HepG2 (cell line): ENCODE data around the gene FSIP1. TPM values are rescaled to one million over a fixed set of nuclear protein-coding genes. Genes with fewer than 3 reads are reported as not detected.
A peak's percentile ranks its signal among the peaks of the same experiment; 100 is the strongest.

ENCODE experiments used
- ASH2L ChIP-seq: fragments of 300-600, 200-600 bp; sonication (generic); IDR thresholded peaks from 2 replicates; pipeline ENCODE4 v1.7.0; 2017; ENCODE audit warnings: low read depth, mild to moderate bottlenecking, moderate library complexity, mixed read lengths, low read length; ENCODE audit not compliant: insufficient read length
- BCL6 ChIP-seq: IDR thresholded peaks from 2 replicates; pipeline ENCODE4 v1.6.1; 2016; ENCODE audit warnings: missing genetic modification reagents, missing compliant biosample characterization
- IRF2 ChIP-seq: IDR thresholded peaks from 2 replicates; pipeline ENCODE4 v1.6.1; 2018; ENCODE audit warnings: missing genetic modification reagents, missing compliant biosample characterization
- MAX ChIP-seq: IDR thresholded peaks from 2 replicates; pipeline ENCODE4 v1.6.1; 2012; ENCODE audit warnings: inconsistent platforms
- MIER2 ChIP-seq: IDR thresholded peaks from 2 replicates; pipeline ENCODE4 v1.6.1; 2016; ENCODE audit warnings: missing biosample characterization, missing genetic modification reagents
- PATZ1 ChIP-seq: sonication (generic); formaldehyde crosslinking; IDR thresholded peaks from 2 replicates; pipeline ENCODE4 v1.4.0; 2020; ENCODE audit warnings: missing genetic modification reagents
- PHF20 ChIP-seq: sonication (generic); formaldehyde crosslinking; IDR thresholded peaks from 2 replicates; pipeline ENCODE4 v1.5.0; 2020; ENCODE audit warnings: mild to moderate bottlenecking, missing genetic modification reagents
- RARG ChIP-seq: sonication (generic); formaldehyde crosslinking; IDR thresholded peaks from 2 replicates; pipeline ENCODE4 v1.4.0; 2020; ENCODE audit warnings: low read depth, mild to moderate bottlenecking, missing genetic modification reagents
- RFX1 ChIP-seq: fragments of 450-650 bp; IDR thresholded peaks from 2 replicates; pipeline ENCODE4 v1.6.1; 2017
- RFX3 ChIP-seq: IDR thresholded peaks from 2 replicates; pipeline ENCODE4 v1.6.1; 2016; ENCODE audit warnings: missing biosample characterization, missing genetic modification reagents
- SIX4 ChIP-seq: sonication (generic); formaldehyde crosslinking; IDR thresholded peaks from 2 replicates; pipeline ENCODE4 v1.4.0; 2020; ENCODE audit warnings: missing genetic modification reagents
- SP140L ChIP-seq: sonication (generic); formaldehyde crosslinking; IDR thresholded peaks from 2 replicates; pipeline ENCODE4 v1.4.0; 2020; ENCODE audit warnings: missing genetic modification reagents, borderline replicate concordance
- TEAD2 ChIP-seq: sonication (generic); formaldehyde crosslinking; IDR thresholded peaks from 2 replicates; pipeline ENCODE4 v1.9.0; 2021; ENCODE audit warnings: missing genetic modification reagents
- TSC22D2 ChIP-seq: sonication (generic); formaldehyde crosslinking; IDR thresholded peaks from 2 replicates; pipeline ENCODE4 v1.5.1; 2020; ENCODE audit warnings: missing genetic modification reagents, mild to moderate bottlenecking, borderline replicate concordance
- ZBTB20 ChIP-seq: sonication (generic); formaldehyde crosslinking; IDR thresholded peaks from 2 replicates; pipeline ENCODE4 v1.8.1; 2023; ENCODE audit warnings: missing genetic modification reagents, low read depth, mild to moderate bottlenecking, borderline replicate concordance
- ZFP62 ChIP-seq: sonication (generic); formaldehyde crosslinking; IDR thresholded peaks from 2 replicates; pipeline ENCODE4 v1.4.0; 2020; ENCODE audit warnings: missing genetic modification reagents
- ZNF138 ChIP-seq: sonication (generic); formaldehyde crosslinking; IDR thresholded peaks from 2 replicates; pipeline ENCODE4 v1.5.0; 2020; ENCODE audit warnings: mild to moderate bottlenecking, low read depth, missing genetic modification reagents
- ZNF441 ChIP-seq: sonication (generic); formaldehyde crosslinking; IDR thresholded peaks from 2 replicates; pipeline ENCODE4 v1.7.0; 2021; ENCODE audit warnings: missing genetic modification reagents, borderline replicate concordance
- ZNF549 ChIP-seq: sonication (generic); formaldehyde crosslinking; IDR thresholded peaks from 2 replicates; pipeline ENCODE4 v1.5.0; 2020; ENCODE audit warnings: missing genetic modification reagents
- ZNF607 ChIP-seq: sonication (generic); formaldehyde crosslinking; IDR thresholded peaks from 2 replicates; pipeline ENCODE4 v1.5.1; 2020; ENCODE audit warnings: missing genetic modification reagents, mild to moderate bottlenecking, borderline replicate concordance
- ZSCAN5A ChIP-seq: sonication (generic); formaldehyde crosslinking; IDR thresholded peaks from 2 replicates; pipeline ENCODE4 v1.8.0; 2022; ENCODE audit warnings: mild to moderate bottlenecking, missing genetic modification reagents, borderline replicate concordance
- polyA plus RNA-seq, 8 experiments: library from polyadenylated mRNA; depleted of rRNA in 3 of 8; stranded (reverse) in 7 of 8; unstranded in 1 of 8; fragments of >200 nt; fragmentation: Illumina TruSeq in 4 of 8; extraction: Trizol in 4 of 8; gene quantifications; 2 replicates each; pipeline versions ENCODE4 v1.2.1 to v1.2.3, GENCODE V29; 2011 to 2016; ENCODE audit warnings: low read depth in 4 of 8, missing spikeins in 1 of 8, mixed read lengths in 1 of 8; ENCODE audit not compliant: insufficient read depth in 1 of 8
- total RNA-seq, 5 experiments: library from RNA; depleted of rRNA; stranded (reverse); fragments of >200 nt; fragmentation: Illumina TruSeq; extraction: Trizol; gene quantifications; 2 replicates each; pipeline ENCODE4 v1.2.3, GENCODE V29; 2016; ENCODE audit warnings: low read depth in 1 of 5
- TF ChIP-seq, protein P1 (sequence below): sonication (generic); formaldehyde crosslinking; IDR thresholded peaks from 2 replicates; pipeline ENCODE4 v1.8.0; 2022; ENCODE audit warnings: mild to moderate bottlenecking, missing genetic modification reagents, moderate library complexity
- TF ChIP-seq, protein P2 (sequence below): sonication (generic); formaldehyde crosslinking; IDR thresholded peaks from 2 replicates; pipeline ENCODE4 v1.5.0; 2020; ENCODE audit warnings: mild to moderate bottlenecking, missing genetic modification reagents

FSIP1 gene
- total and polyA plus RNA-seq, 2 of the 13 experiments (the other 11 are each of a cell fraction or from before 2014, with no cell fraction given) = 0.18 TPM; not detected in 1

- TF ChIP-seq ZNF607 = no peak
- peak; percentile 86 for TF ChIP-seq PHF20 (CRISPR knock-in tag)
- TF ChIP-seq BCL6 (CRISPR knock-in tag) = no peak; the same call in 1 of the 2 replicates
- TF ChIP-seq RFX1 = peak; percentile 97
- no peak for TF ChIP-seq ZNF138 (CRISPR knock-in tag)
- TF ChIP-seq MAX = peak; percentile 66; the same call in 1 of the 2 replicates
- 0 out of 2 replicates have a peak, but pooled peaks have one; percentile 32 for TF ChIP-seq PATZ1
- TF ChIP-seq, protein P1, sequence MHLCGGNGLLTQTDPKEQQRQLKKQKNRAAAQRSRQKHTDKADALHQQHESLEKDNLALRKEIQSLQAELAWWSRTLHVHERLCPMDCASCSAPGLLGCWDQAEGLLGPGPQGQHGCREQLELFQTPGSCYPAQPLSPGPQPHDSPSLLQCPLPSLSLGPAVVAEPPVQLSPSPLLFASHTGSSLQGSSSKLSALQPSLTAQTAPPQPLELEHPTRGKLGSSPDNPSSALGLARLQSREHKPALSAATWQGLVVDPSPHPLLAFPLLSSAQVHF = no peak
- no peak for TF ChIP-seq ZNF549 (CRISPR knock-in tag)
- TF ChIP-seq TSC22D2 (CRISPR knock-in tag) = no peak; the same call in 1 of the 2 replicates
- no peak for TF ChIP-seq ZBTB20 (CRISPR knock-in tag)
- TF ChIP-seq ASH2L = peak; percentile 78
- TF ChIP-seq TEAD2 (CRISPR knock-in tag) = no peak
- no peak for TF ChIP-seq ZNF441
- TF ChIP-seq SIX4 = no peak
- TF ChIP-seq RFX3 (CRISPR knock-in tag) = peak; percentile 94
- no peak; the same call in 1 of the 2 replicates for TF ChIP-seq MIER2 (CRISPR knock-in tag)
- no peak for TF ChIP-seq RARG
- TF ChIP-seq, protein P2, sequence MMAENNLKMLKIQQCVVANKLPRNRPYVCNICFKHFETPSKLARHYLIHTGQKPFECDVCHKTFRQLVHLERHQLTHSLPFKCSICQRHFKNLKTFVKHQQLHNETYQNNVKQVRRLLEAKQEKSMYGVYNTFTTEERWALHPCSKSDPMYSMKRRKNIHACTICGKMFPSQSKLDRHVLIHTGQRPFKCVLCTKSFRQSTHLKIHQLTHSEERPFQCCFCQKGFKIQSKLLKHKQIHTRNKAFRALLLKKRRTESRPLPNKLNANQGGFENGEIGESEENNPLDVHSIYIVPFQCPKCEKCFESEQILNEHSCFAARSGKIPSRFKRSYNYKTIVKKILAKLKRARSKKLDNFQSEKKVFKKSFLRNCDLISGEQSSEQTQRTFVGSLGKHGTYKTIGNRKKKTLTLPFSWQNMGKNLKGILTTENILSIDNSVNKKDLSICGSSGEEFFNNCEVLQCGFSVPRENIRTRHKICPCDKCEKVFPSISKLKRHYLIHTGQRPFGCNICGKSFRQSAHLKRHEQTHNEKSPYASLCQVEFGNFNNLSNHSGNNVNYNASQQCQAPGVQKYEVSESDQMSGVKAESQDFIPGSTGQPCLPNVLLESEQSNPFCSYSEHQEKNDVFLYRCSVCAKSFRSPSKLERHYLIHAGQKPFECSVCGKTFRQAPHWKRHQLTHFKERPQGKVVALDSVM = peak; percentile 48; the same call in 1 of the 2 replicates
- TF ChIP-seq ZSCAN5A (CRISPR knock-in tag) = no peak
- TF ChIP-seq SP140L (CRISPR knock-in tag) = no peak
- no peak for TF ChIP-seq ZFP62 (CRISPR knock-in tag)
- TF ChIP-seq IRF2 (CRISPR knock-in tag) = peak; percentile 58
Measured at GRCh38 chr15:39782441-39783138, at the start of gene FSIP1 (continued).
